OCI-LY1 (cell line): ENCODE measurements around the gene HMGCS1.

Experiments
- EZH2 ChIP-seq: fragments of 200-600 bp; sonication (generic), shearing (Covaris generic); IDR thresholded peaks from 2 replicates; pipeline ENCODE4 v1.8.0; 2017; ENCODE audit warnings: borderline replicate concordance, mixed run types, mild to moderate bottlenecking, antibody characterized with exemption, low read length, moderate library complexity, mixed read lengths
- TF ChIP-seq, protein P1 (sequence below): fragments of 200-600 bp; sonication (generic), shearing (Covaris generic); IDR thresholded peaks from 2 replicates; pipeline ENCODE4 v1.5.1; 2017; ENCODE audit warnings: mild to moderate bottlenecking, antibody characterized with exemption, low read length, moderate library complexity, mixed read lengths

DNA sequence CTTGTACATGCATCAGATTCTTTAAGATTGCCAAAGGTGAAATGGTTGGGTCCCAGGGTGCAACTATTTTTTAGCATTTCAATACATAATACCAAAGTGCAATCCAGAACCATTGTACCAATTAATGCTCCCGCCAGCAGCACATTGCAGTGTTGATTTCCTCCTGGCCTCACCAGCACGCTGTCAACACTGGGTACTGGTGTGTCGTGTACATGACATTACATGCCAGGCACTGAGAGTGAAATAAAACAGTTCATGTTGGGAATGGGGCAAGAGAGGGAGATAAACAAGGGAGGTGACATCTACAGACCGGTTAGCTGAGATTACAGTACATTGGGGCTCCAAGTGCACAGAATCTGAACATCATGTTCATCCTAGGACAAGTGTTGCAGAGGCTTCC lies 37.8 kb downstream of the HMGCS1 start:
- TF ChIP-seq, protein P1, sequence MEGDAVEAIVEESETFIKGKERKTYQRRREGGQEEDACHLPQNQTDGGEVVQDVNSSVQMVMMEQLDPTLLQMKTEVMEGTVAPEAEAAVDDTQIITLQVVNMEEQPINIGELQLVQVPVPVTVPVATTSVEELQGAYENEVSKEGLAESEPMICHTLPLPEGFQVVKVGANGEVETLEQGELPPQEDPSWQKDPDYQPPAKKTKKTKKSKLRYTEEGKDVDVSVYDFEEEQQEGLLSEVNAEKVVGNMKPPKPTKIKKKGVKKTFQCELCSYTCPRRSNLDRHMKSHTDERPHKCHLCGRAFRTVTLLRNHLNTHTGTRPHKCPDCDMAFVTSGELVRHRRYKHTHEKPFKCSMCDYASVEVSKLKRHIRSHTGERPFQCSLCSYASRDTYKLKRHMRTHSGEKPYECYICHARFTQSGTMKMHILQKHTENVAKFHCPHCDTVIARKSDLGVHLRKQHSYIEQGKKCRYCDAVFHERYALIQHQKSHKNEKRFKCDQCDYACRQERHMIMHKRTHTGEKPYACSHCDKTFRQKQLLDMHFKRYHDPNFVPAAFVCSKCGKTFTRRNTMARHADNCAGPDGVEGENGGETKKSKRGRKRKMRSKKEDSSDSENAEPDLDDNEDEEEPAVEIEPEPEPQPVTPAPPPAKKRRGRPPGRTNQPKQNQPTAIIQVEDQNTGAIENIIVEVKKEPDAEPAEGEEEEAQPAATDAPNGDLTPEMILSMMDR = no peak
- no peak for TF ChIP-seq EZH2
